IMR-90 (cell line): ENCODE results near the gene SH3RF1. TPM values are rescaled to one million over a fixed set of nuclear protein-coding genes. Genes with fewer than 3 reads are reported as not detected.

ENCODE experiments used
- ATAC-seq: fragments of 200-7000 bp; cut with Tn5 transposase; 2 replicates; pipeline ENCODE4 v1.9.1; 2020; ENCODE audit warnings: low read depth, mild to moderate bottlenecking, moderate library complexity
- BruUV-seq: library from RNA; stranded (reverse); fragments of 400-500 nt; replicated peaks from 2 replicates; lab custom pipeline; 2021; lab: Mats Ljungman, UMichigan
- CTCF ChIA-PET: fragments of 300-600 bp; formaldehyde crosslinking; extraction: SDS; loops from one replicate; lab custom pipeline; 2021; ENCODE audit warnings: antibody characterized with exemption; lab: Yijun Ruan, JAX
- POLR2A ChIA-PET: fragments of 300-600 bp; sonication (Branson Sonifier 250); formaldehyde crosslinking; loops from one replicate; lab custom pipeline; 2022; ENCODE audit warnings: antibody characterized with exemption; ENCODE audit not compliant: unreplicated experiment; lab: Charles Lee
- DNase-seq: peaks from one replicate; pipeline ENCODE4 v3.0.0; 2013
- H2AFZ ChIP-seq: replicated peaks from 2 replicates; pipeline ENCODE3; 2013; ENCODE audit warnings: low read length, mild to moderate bottlenecking; ENCODE audit not compliant: poor library complexity
- H2AK5ac ChIP-seq: 2 replicates; pipeline ENCODE4 v1.6.1; 2013; ENCODE audit warnings: low read depth, low read length, inconsistent platforms
- H2AK9ac ChIP-seq: replicated peaks from 2 replicates; pipeline ENCODE3; 2013; ENCODE audit warnings: mild to moderate bottlenecking, low read depth, low read length, moderate library complexity; ENCODE audit not compliant: poor library complexity
- H2BK120ac ChIP-seq: 2 replicates; pipeline ENCODE4 v1.6.1; 2013; ENCODE audit warnings: low read depth, low read length, inconsistent platforms
- H2BK15ac ChIP-seq: 3 replicates; pipeline ENCODE4 v1.6.1; 2013; ENCODE audit warnings: low read depth, low read length, inconsistent platforms
- H2BK20ac ChIP-seq: 2 replicates; pipeline ENCODE4 v1.6.1; 2013; ENCODE audit warnings: low read depth, mild to moderate bottlenecking, inconsistent platforms, low read length, moderate library complexity
- H2BK5ac ChIP-seq: 2 replicates; pipeline ENCODE4 v1.6.1; 2013; ENCODE audit warnings: mild to moderate bottlenecking, low read depth, low read length, inconsistent platforms; ENCODE audit not compliant: poor library complexity, severe bottlenecking
- H3K14ac ChIP-seq: replicated peaks from 2 replicates; pipeline ENCODE4 v1.6.1; 2013; ENCODE audit warnings: low read depth, low read length, inconsistent platforms
- H3K18ac ChIP-seq: 2 replicates; pipeline ENCODE4 v1.6.1; 2013; ENCODE audit warnings: low read depth, low read length, control low read depth
- H3K23ac ChIP-seq: 2 replicates; pipeline ENCODE4 v1.6.1; 2013; ENCODE audit warnings: low read depth, low read length, inconsistent platforms
- H3K27ac ChIP-seq: 2 replicates; pipeline ENCODE4 v1.5.1; 2013; ENCODE audit warnings: mild to moderate bottlenecking, control low read depth, low read length; ENCODE audit not compliant: insufficient read depth
- H3K27me3 ChIP-seq: 2 replicates; pipeline ENCODE4 v1.6.1; 2013; ENCODE audit warnings: low read length; ENCODE audit not compliant: control insufficient read depth, insufficient read depth
- H3K36me3 ChIP-seq: 2 replicates; pipeline ENCODE4 v1.6.1; 2013; ENCODE audit warnings: low read length, mixed read lengths; ENCODE audit not compliant: control insufficient read depth, insufficient read depth
- H3K4ac ChIP-seq: 2 replicates; pipeline ENCODE4 v1.6.1; 2013; ENCODE audit warnings: low read depth, low read length, inconsistent platforms
- H3K4me1 ChIP-seq: 2 replicates; pipeline ENCODE4 v1.6.1; 2013; ENCODE audit warnings: low read length, mixed read lengths; ENCODE audit not compliant: control insufficient read depth, insufficient read depth
- H3K4me2 ChIP-seq: 2 replicates; pipeline ENCODE4 v1.6.1; 2013; ENCODE audit warnings: low read depth, mild to moderate bottlenecking, control low read depth, low read length, moderate library complexity
- H3K4me3 ChIP-seq: 2 replicates; pipeline ENCODE4 v1.5.1; 2013; ENCODE audit warnings: low read depth, mild to moderate bottlenecking, control low read depth, low read length, moderate library complexity; ENCODE audit not compliant: insufficient read depth
- H3K56ac ChIP-seq: 2 replicates; pipeline ENCODE4 v1.6.1; 2013; ENCODE audit warnings: low read length, inconsistent platforms; ENCODE audit not compliant: insufficient read depth; ENCODE audit errors: extremely low read depth
- H3K79me1 ChIP-seq, 2 experiments: 2 replicates each; pipeline ENCODE4 v1.6.1; 2013; ENCODE audit warnings: low read length in 2 of 2, inconsistent platforms in 1 of 2, low read depth in 1 of 2
- H3K9ac ChIP-seq: 2 replicates; pipeline ENCODE4 v1.6.1; 2013; ENCODE audit warnings: low read depth, low read length, control low read depth
- H3K9me1 ChIP-seq: 2 replicates; pipeline ENCODE4 v1.6.1; 2013; ENCODE audit warnings: low read length, inconsistent platforms; ENCODE audit not compliant: insufficient read depth
- H3K9me3 ChIP-seq: 2 replicates; pipeline ENCODE4 v1.6.1; 2013; ENCODE audit warnings: low read length; ENCODE audit not compliant: control insufficient read depth, insufficient read depth
- H4K20me1 ChIP-seq: 2 replicates; pipeline ENCODE4 v1.6.1; 2013; ENCODE audit warnings: low read length, inconsistent platforms; ENCODE audit not compliant: insufficient read depth
- H4K5ac ChIP-seq: 2 replicates; pipeline ENCODE4 v1.6.1; 2013; ENCODE audit warnings: mild to moderate bottlenecking, low read depth, low read length, control low read depth
- H4K8ac ChIP-seq, 2 experiments: 2 replicates each; pipeline ENCODE4 v1.6.1; 2013; ENCODE audit warnings: low read depth in 2 of 2, low read length in 2 of 2, control low read depth in 1 of 2, inconsistent platforms in 1 of 2
- H4K91ac ChIP-seq: 2 replicates; pipeline ENCODE4 v1.6.1; 2013; ENCODE audit warnings: low read depth, low read length, inconsistent platforms; ENCODE audit not compliant: insufficient read depth
- CHD1 ChIP-seq: IDR thresholded peaks from 2 replicates; pipeline ENCODE4 v1.6.1; 2012; ENCODE audit warnings: low read depth, low read length, improper control_type of control experiment
- CTCF ChIP-seq: conservative IDR thresholded peaks from 2 replicates; pipeline ENCODE4 v1.5.1; 2012; ENCODE audit warnings: mild to moderate bottlenecking, low read depth, low read length, improper control_type of control experiment
- ELK1 ChIP-seq: fragments of 150-350 bp; IDR thresholded peaks from 2 replicates; pipeline ENCODE4 v1.6.1; 2016; ENCODE audit warnings: low read depth, mild to moderate bottlenecking, low read length, moderate library complexity, borderline replicate concordance
- SMC3 ChIP-seq: fragments of 150-350 bp; IDR thresholded peaks from 2 replicates; pipeline ENCODE4 v1.6.1; 2016; ENCODE audit warnings: low read depth, mild to moderate bottlenecking, antibody characterized with exemption, low read length, moderate library complexity
- USF2 ChIP-seq: fragments of 150-350 bp; IDR thresholded peaks from 2 replicates; pipeline ENCODE4 v1.6.1; 2017; ENCODE audit warnings: mild to moderate bottlenecking, antibody characterized with exemption, low read length, low read depth
- WGBS, 2 experiments: methylation state at CpG; one replicate each; pipeline versions ENCODE4 v1.1.5 to v1.1.7; 2013; ENCODE audit warnings: missing lambda C conversion rate in 2 of 2; ENCODE audit not compliant: insufficient read length in 1 of 2; ENCODE audit errors: extremely low coverage in 2 of 2; 5-methylcytosine and 5-hydroxymethylcytosine counted together
- dilution Hi-C: fragments of 300-500 bp; cut with HindIII; formaldehyde crosslinking; loops from one replicate; pipeline ENCODE4 v1.14.3; 2018; ENCODE audit warnings: low sequenced_read_pairs; ENCODE audit not compliant: unreplicated experiment
- in situ Hi-C: fragments of 300-500 bp; cut with MboI; formaldehyde crosslinking; loops from 3 replicates; pipeline ENCODE4 v1.14.3; 2019; ENCODE audit warnings: low sequenced_read_pairs, inconsistent platforms, mixed read lengths
- intact Hi-C: fragments of 100-400 bp; cut with micrococcal nuclease; formaldehyde crosslinking; loops from 2 replicates; pipeline ENCODE4 v1.10.0; 2022
- polyA plus RNA-seq, 3 experiments: library from polyadenylated mRNA; depleted of rRNA; stranded (reverse); fragments of >200 nt; gene quantifications; 2 replicates each; pipeline ENCODE4 v1.2.3, GENCODE V29; 2012; ENCODE audit warnings: low replicate concordance in 1 of 3
- total RNA-seq: library from RNA; depleted of rRNA; stranded (reverse); fragments of >200 nt; gene quantifications from 2 replicates; pipeline ENCODE4 v1.2.3, GENCODE V29; 2012

SH3RF1 gene
- total and polyA plus RNA-seq, 2 of the 4 experiments (the other 2 are of a cell fraction): 22.0 to 29.8 TPM

- no peak overlapping the region for H3K56ac ChIP-seq
- no CpG with 5 or more reads among the region's 2 CpGs for WGBS, 2 experiments
- in situ Hi-C loops: no loop called here
- no peak overlapping the region for H2AFZ ChIP-seq
- H3K36me3 ChIP-seq: peaks cover 5% of the 10 kb centered on the region
- H4K5ac ChIP-seq: peak overlapping the region; percentile 46; the same call in 1 of the 2 replicates
- intact Hi-C loops: no loop called here
- H3K9me3 ChIP-seq: peaks cover 4% of the 10 kb centered on the region
- no peak overlapping the region for H4K91ac ChIP-seq
- H2BK20ac ChIP-seq: no peak overlapping the region
- CTCF ChIA-PET: no interaction called here
- H3K27me3 ChIP-seq: no peaks in the 10 kb centered on the region
- BruUV-seq: no TSS peak
- ATAC-seq: no peak
- H3K14ac ChIP-seq: no peak overlapping the region
- no peak overlapping the region for H2AK9ac ChIP-seq
- H3K23ac ChIP-seq: no peak overlapping the region
- H3K79me1 ChIP-seq: peaks cover 33 to 70% of the 10 kb centered on the region in 2 experiments
- no peak overlapping the region for H3K4ac ChIP-seq
- peaks cover 7% of the 10 kb centered on the region; the same call in 1 of the 2 replicates for H3K4me1 ChIP-seq
- dilution Hi-C loops: no loop called here
- H3K4me2 ChIP-seq: no peak overlapping the region; the same call in 1 of the 2 replicates
- H2BK120ac ChIP-seq: no peak overlapping the region
- POLR2A ChIA-PET: no interaction called here
- H2BK15ac ChIP-seq: no peak overlapping the region
- H3K9me1 ChIP-seq: peaks cover 17% of the 10 kb centered on the region
- no peak overlapping the region for H4K8ac ChIP-seq
- H3K9ac ChIP-seq: no peak overlapping the region
- peaks cover 32% of the 10 kb centered on the region for H4K20me1 ChIP-seq
- H2BK5ac ChIP-seq: no peak overlapping the region
- H3K27ac ChIP-seq: no peak overlapping the region
- TF ChIP-seq USF2 (no peak), CHD1 (no peak), CTCF (no peak), ELK1 (no peak), SMC3 (no peak)
- no peak for DNase-seq
- H2AK5ac ChIP-seq: no peak overlapping the region
- H3K18ac ChIP-seq: no peak overlapping the region; the same call in 1 of the 2 replicates
- no peak overlapping the region for H3K4me3 ChIP-seq
Measured at GRCh38 chr4:169212981-169213380, 57.8 kb downstream of the SH3RF1 start.
